ENCODE measurements around the gene SNAPC4. TPM values are rescaled to one million over a fixed set of nuclear protein-coding genes. Genes with fewer than 3 reads are reported as not detected.

SNAPC4 gene
- total RNA-seq, 1 experiment from 2014 or later: 8.2 TPM

GRCh38 chr9:136395020-136395340 lies 5.0 kb downstream of the SNAPC4 start:
- DNase-seq (ENCODE audit: extremely low read depth, low read depth): no peak

DNA sequence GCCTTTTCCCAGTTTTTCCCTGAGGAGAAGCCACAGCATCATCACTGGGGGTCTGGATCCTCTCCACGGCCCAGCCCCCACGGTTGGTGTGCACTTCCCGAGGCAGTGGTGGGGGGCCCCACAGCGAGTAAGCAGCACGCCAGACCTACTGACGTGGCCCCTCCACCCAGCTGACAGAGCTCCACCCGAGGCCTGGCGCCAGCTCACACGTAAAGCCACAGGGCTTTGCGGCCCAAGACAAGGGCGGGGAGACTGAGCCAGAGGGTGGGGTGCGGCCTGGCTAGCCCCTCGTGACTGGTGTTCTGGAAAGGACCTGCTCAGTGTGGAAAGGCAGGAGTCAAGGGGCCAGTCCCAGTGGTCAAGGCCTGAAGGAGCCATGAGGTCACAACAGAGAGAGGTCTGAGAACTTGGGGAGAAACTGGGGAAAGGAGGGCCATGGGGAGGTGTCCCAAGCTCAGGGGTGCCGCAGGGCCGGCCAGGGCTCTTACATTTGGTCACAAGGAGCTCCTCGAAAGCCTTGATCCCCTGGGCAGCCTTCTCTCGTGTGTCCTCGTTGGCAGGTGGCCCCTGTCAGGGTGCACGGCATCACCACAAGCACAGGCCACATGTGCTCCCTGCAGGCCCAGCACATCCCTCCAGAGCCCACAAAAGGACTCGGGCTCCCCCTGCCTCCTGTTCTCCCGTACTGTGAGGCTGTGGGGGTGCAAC lies 5.5 kb downstream of the SNAPC4 start:
- DNase-seq (ENCODE audit: extremely low read depth, low read depth): no peak

GRCh38 chr9:136393531-136393930 lies 6.4 kb downstream of the SNAPC4 start:
- DNase-seq (ENCODE audit: extremely low read depth, low read depth): no peak

GRCh38 chr9:136392538-136393449 lies 7.2 kb downstream of the SNAPC4 start:
- DNase-seq (ENCODE audit: extremely low read depth, low read depth): no peak

- DNase-seq (ENCODE audit: extremely low read depth, low read depth): no peak
These were observed 8.0 kb downstream of the SNAPC4 start for GRCh38 chr9:136391737-136392537.

DNA sequence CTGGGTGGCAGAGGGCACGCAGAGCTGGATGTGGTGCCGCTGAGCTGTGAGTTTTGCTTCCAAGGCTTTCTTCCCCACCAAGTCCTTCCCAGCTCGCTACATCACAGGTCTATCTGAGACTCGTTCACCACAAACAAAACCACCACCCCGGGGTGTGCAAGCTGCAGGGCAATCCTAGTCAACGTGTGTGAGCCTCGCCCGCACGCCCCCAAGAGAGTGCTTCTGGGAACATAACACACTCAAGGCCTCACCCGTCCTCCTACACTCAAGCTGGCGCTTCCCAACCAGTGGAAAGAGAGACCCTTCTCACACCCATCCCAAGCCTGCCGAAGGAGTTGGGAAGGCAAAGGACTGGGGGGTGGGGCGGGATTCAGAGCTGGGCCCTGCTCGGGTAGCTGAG lies 10.6 kb downstream of the SNAPC4 start:
- no peak for DNase-seq (ENCODE audit: extremely low read depth, low read depth)

DNA sequence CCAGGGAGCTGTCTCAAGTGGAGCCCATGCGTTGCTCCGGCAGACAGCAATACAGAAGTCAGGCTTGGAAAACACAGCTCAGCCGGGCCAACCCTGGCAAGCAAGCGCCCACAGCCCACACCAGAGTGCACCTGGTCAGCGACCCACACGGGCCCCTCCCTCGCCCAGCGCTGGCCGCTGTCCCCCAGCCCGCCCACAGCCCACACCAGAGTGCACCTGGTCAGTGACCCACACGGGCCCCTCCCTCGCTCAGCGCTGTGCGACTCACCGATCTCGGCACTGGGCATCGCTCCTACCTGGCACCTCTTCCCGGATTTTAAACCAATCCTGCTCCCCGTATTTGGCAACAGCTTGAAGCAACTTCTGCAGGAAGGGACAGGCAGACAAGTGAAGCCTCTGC lies 12.8 kb downstream of the SNAPC4 start:
- DNase-seq (ENCODE audit: extremely low read depth, low read depth): no peak

DNA sequence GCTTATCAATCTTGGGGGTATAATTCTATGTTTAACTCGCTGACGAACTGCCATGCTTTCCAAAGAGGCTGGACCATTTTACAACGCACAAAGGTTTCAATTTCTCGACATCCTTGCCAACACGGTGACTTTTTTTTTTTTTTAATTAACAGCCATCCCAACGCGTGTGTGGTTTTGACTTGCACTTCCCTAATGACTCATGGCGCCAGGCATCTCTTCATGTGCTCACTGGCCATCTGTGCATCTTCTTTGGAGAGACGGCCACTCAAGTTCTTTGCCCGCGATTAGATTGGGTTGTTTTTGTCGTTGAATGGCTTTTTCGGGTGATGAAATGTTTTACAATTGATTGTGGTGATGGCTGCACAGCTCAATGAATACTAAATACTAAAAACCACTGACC lies 14.0 kb downstream of the SNAPC4 start:
- no peak for DNase-seq (ENCODE audit: extremely low read depth, low read depth)

DNA sequence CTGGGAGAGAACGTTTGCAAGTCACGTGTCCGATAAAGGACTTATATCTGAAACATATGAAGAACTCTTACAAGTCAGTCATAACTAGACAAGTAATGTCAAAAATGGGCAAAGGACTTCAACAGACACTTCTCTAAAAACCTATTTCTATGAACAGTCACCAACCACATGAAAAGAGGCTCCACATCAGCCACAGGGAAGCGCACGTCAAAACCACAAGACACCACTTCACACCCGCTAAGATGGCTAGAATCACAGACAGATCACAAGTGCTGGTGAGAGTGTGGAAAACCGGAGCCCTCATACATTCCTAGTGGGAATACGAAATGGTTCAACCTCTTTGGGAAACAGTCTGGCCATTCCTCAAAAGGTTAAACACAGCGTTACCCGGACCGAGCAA lies 15.0 kb downstream of the SNAPC4 start:
- no peak for DNase-seq (ENCODE audit: extremely low read depth, low read depth)

GRCh38 chr9:136383436-136383835 lies 16.5 kb downstream of the SNAPC4 start:
- DNase-seq (ENCODE audit: extremely low read depth, low read depth): no peak

- DNase-seq (ENCODE audit: extremely low read depth, low read depth): no peak
These were observed 17.9 kb downstream of the SNAPC4 start for GRCh38 chr9:136381966-136382513.

DNA sequence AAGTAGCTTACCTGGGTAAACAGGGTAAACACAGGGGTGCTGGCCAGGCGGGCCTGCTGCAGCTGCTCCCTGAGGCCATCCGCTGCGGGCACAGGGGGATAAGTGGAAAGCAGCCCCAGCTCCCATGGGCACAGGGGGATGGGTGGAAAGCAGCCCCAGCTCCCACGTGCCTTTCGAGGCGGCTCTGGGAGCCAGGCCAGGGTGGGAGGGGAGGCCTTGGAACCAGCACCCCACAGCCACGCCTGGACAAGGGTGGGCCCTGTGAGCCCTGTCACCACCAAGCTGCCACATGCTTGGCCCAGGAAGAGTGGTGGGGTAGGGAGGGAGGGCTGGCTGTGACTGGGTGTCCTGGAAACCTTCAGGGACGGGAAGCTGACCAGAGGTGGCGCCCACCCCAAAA lies 18.7 kb downstream of the SNAPC4 start:
- no peak for DNase-seq (ENCODE audit: extremely low read depth, low read depth)

DNA sequence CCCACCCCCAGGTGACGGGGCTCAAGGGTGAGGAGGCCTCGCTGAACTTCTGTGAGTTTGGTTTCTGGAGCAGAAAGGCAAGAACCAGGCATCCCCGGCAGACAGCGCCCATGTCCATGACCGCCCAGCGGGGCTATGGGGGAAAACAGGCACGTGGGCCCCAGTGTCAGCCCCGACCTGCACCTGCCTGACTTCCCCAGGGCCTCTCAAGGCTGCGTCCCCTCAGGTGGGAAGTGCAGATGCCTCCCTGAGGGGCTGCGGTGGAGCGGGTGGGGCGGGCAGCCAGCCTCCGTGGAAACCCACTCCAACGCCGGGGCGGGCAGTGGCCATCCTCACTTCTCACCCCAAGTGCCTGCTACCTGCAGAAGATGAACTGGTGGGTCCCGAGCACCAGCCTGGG lies 19.6 kb downstream of the SNAPC4 start:
- no peak for DNase-seq (ENCODE audit: extremely low read depth, low read depth)

DNA sequence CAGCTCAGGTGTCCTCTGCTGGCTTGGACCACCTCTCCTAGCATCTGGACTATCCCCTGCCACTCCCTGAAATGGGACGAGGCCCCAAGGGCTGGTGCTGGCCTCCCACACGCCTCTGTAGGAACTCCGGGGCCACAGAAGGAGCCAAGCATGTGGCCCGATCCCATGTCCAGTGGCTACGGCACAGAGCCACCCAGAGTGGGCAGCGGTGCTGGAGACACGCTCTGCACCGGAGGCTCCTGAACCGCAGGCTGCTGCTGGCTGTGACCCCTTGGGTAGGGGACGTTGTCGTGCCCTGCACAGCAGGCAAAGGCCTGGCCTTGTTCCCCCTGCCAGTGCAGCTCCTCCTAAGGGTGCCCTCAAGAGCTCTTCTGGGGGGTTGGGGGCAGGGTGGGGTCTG lies 20.1 kb downstream of the SNAPC4 start:
- DNase-seq (ENCODE audit: extremely low read depth, low read depth): no peak

DNA sequence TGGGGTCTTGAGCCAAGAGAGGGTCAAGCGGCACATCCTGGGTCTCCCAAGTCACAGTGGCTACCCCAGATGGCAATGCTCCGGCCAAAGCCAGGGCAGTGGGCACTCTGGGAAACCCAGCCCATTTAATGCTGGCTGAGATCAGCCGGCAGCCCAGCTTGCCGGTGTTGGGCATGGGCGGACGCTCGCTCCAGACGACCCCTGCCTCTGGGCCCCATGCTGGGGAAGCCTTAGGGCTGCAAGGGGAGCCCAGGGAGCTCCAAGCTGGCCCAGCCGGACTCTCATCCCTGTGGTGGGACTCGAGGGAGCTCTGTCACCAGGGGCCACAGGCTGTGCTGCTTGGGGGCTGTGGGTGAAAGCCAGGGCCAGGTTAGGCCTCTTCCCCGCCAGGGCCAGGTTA lies 20.6 kb downstream of the SNAPC4 start:
- DNase-seq (ENCODE audit: extremely low read depth, low read depth): no peak

- no peak for DNase-seq (ENCODE audit: extremely low read depth, low read depth)
These were observed 21.0 kb downstream of the SNAPC4 start for GRCh38 chr9:136379003-136379287.

DNA sequence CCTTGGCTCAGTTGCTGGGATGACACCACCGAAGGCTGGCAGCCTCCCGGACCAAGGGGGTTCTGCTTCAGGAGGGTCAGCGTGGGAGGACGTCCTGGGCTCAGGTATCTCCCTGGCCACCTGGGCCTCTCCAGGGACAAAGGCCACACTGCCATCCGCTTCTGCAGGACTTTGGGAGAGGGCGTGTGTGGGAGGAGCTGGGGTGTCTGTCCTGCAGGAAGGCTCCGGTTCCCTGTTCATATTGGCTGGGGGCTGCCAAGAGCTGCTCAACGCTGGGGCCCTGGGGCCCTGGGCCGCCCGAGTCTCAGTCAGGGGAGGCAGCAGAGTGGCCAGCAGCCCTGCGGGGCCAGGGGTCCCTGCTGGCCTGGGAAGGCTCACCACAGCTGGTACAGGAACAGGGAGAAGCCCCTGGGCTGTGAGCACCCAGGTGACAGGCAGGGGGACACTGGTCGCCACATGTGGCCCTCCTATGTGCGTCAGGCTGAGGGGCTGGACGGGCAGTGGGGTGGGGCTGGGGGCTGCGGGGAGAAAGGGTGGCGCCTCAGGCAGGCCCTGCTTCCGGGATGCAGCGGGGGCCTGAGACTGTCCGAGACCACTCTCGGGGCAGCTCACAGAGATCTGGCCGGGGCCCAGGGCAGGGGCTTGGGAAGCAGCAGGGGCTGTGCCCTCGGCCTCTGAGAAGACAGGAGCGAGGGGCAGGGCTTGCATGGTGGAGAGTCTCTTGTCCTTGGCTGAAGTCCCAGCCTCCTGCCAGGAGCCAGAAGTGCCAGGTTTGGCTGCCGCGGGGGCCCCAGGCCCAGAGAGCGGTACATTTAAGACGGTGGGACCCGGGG lies 21.6 kb downstream of the SNAPC4 start:
- no peak for DNase-seq (ENCODE audit: extremely low read depth, low read depth)

DNA sequence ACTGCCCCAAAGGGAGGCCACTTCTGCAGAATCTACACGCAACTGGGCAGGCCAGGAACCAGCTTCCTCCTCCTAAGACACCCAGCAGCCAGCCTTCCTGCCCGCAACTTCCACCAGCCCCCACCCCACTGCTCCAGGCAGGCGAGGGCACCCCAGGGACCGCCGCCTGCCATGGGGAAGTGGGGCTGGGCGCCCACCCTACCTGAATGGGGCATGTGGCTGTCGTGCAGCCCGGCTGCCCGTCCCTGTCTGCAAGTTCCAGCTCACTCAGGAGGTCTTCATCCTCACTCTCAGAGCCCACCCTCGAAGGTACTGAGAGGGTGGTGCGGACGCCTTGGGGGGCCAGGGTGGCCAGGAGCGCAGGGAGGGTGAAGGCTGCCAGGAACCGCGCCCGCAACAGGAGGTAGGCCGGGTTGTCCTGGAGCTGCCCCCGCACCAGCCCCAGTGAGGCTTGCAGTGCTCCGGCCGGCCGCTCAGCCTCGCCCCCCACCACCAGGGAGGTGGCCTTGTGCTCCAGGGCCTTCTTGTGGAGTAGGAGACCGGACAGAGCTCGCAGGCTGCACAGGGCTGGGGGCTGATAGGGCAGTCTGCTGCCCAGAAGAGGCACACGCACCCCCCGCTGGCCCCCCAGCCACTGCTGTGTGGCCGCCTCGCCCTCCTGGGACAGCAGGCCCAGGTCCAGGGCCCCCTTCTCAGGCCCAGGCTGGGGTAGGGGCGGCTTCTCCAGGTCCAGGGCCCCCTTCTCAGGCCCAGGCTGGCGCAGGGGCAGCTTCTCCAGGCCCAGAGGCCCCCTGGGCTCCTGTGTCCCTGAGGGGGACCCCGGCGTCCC lies 22.4 kb downstream of the SNAPC4 start:
- DNase-seq (ENCODE audit: extremely low read depth, low read depth): no peak

GRCh38 chr9:136376457-136376856 lies 23.5 kb downstream of the SNAPC4 start:
- DNase-seq (ENCODE audit: extremely low read depth, low read depth): no peak

- no peak for DNase-seq (ENCODE audit: extremely low read depth, low read depth)
These were observed 24.9 kb downstream of the SNAPC4 start for GRCh38 chr9:136375096-136375495.
